Measurements from ENCODE around the gene CRIP3. TPM values are rescaled to one million over a fixed set of nuclear protein-coding genes. Genes with fewer than 3 reads are reported as not detected.
"Not testable (repeated sequence)": the region's sequence is repeated elsewhere in the genome, so short reads cannot be mapped to it uniquely, and the experiment has no call there.

The CRIP3 gene
- total RNA-seq: 4.5 TPM

DNA sequence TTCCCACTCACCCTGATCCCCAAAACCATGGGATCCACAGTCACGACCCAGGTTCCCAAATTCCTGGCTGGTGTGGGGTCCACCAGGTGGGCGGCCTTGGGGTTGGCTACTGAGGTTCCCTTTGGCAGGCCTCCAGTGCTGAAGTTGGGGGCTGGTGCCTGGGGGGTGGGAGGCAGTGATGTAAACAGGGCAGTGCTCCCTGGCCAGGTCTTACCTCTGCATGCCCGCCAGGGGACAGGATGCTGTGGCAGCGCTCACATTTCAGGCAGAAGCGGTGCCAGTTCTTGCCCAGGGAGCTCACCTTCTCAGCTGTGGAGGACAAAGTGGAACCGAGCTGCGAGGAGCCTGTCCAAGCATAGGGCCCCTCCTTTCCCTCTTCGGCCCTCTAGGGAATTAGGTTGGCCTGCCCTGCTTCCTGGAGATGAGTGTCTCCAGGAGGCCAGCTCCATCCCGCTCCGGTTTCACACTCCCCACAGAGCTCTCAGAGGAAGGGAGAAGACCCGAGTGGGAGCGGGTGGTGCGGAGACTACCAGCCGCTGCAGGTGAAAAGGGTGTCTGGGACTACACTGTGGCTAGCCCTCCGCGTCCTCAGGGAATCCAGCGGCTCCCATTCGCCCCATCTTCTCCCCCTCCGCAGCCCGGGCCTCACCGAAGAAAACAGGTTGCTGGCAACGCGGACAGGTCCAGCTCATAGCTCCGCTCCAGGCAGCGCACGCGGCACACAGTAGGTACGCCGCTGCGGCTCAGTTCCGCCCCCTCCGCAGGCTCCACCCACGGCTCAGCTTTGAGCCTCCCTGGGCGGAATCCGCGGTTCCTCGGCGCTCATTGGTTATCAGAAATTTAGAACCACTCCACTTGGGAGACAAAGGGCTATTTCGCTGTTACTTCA lies at the start of gene CRIP3:
Gene CRIP3 (minus strand): TSS at position 726 of the 889 bp plus-strand sequence. CDS start 34 bp downstream, at position 692.
- FAIRE-seq (no peak), DNase-seq (ENCODE audit: low spot score in 2 of 2) (no peak)

GRCh38 chr6:43355862-43356590 lies 47.4 kb upstream of the CRIP3 start:
- FAIRE-seq (no peak), DNase-seq (ENCODE audit: low spot score in 2 of 2) (no peak)

DNA sequence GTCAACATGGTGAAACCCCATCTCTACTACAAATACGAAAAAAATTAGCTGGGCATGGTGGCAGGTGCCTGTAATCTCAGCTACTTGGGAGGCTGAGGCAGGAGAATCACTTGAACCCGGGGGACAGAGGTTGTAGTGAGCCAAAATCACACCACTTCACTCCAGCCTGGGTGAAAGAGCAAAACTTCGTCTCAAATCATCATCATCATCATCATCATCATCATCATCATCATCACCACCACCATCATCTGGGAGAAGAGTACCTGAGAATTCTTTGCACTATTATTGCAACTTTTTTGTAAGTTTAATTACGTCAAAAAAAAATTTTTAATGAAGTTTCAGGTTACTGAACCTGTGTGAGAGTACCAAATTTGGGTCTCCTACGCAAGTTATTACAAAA lies 43.3 kb upstream of the CRIP3 start:
- DNase-seq (ENCODE audit: low spot score in 2 of 2); FAIRE-seq: not testable (repeated sequence)

GRCh38 chr6:43347444-43347843 lies 38.8 kb upstream of the CRIP3 start:
- DNase-seq (ENCODE audit: low spot score in 2 of 2): no peak
- FAIRE-seq: no peak

GRCh38 chr6:43347021-43347420 lies 38.4 kb upstream of the CRIP3 start:
- DNase-seq (ENCODE audit: low spot score in 2 of 2) (no peak), FAIRE-seq (no peak)

DNA sequence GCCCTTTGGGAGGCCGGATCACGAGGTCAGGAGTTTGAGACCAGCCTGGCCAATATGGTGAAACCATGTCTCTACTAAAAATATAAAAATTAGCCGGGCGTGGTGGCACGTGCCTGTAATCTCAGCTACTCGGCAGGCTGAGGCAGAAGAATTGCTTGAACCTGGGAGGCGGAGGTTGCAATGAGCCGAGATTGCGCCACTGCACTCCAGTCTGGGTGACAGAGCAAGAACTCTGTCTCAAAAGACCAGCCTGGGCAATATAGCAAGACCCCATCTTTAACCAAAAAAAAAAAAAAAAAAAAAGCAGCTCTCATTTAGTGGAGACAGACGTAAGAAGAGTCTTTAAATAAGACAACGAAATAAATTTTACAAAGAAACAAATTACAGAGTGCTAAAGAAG lies 37.6 kb upstream of the CRIP3 start:
- not testable (repeated sequence) for FAIRE-seq

GRCh38 chr6:43339168-43339567 lies 30.5 kb upstream of the CRIP3 start:
- FAIRE-seq (no peak), DNase-seq (ENCODE audit: low spot score in 2 of 2) (no peak)

More for the DNA sequence above, 37.6 kb upstream of the CRIP3 start:
- DNase-seq (ENCODE audit: low spot score in 2 of 2): not testable (repeated sequence)

DNA sequence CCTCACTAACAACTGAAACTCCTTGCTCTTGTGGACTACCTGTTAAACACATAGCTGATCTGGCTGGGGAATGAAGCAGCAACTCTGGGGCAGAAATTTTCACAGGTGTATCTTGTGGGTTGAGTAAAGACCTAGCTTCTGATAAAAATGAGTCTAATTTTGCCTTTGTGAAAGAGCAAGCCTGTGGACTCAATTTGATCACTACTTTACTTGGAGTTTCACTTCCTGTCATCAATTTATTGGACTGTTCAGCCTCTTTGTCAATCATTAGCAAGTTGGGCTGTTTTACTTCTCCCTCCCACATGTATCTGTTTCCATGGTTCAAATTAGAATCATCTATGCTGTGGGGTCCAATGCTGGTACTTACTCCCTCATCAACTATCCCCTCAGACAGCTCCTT lies 29.6 kb upstream of the CRIP3 start:
- DNase-seq (ENCODE audit: low spot score in 2 of 2): no peak
- no peak for FAIRE-seq

GRCh38 chr6:43336382-43336781 lies 27.8 kb upstream of the CRIP3 start:
- DNase-seq (ENCODE audit: low spot score in 2 of 2) (no peak), FAIRE-seq (no peak)

DNA sequence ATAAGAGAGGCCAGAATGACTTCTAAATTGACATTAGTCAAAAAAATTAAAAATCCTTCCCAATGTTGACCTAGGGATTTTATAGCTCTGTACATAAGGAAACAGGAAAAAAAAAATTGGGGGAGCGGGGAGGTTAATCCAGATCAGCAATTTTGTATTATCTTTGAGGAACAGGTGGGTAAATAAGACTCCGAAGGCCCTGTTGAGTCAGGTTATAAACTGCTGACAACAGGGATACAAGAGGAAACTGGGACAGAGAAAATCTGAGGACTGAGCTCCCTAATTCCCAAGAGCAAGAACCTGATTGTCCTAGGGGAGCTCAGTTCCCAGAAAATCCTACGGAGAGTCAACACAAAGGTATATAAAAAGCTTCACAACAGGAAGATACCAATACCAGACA lies 26.8 kb upstream of the CRIP3 start:
- no peak for DNase-seq (ENCODE audit: low spot score in 2 of 2)
- FAIRE-seq: no peak

- DNase-seq (ENCODE audit: low spot score in 2 of 2): peak in 1 of 2 donors; percentile 10
These were observed 26.0 kb upstream of the CRIP3 start for GRCh38 chr6:43334466-43335095.

GRCh38 chr6:43331891-43332290 lies 23.3 kb upstream of the CRIP3 start:
- FAIRE-seq (no peak), DNase-seq (ENCODE audit: low spot score in 2 of 2) (no peak)

More at GRCh38 chr6:43334466-43335095, 26.0 kb upstream of the CRIP3 start:
- no peak for FAIRE-seq

DNA sequence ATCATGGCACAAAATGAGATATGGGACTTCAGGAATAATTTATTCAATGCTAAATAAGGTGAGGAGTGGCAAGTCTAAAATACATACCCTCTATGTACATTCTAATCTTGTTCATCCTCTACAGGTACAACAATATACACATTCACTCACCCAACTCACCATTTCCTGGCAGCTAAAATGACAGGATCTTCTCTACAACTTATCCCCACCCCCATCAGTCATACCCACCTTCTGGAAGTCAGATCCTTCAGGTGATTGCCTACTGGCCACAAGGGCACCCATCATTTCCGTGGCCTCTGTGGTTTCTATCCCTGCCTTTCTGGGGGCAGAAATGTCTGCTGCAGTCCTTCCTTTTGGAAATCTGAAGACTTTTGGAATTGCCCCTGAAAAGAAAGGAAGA lies 22.8 kb upstream of the CRIP3 start:
- DNase-seq (ENCODE audit: low spot score in 2 of 2) (no peak), FAIRE-seq (no peak)

- FAIRE-seq (no peak), DNase-seq (ENCODE audit: low spot score in 2 of 2) (no peak)
These were observed 19.9 kb upstream of the CRIP3 start for GRCh38 chr6:43328528-43328927.

- FAIRE-seq: no peak
- no peak for DNase-seq (ENCODE audit: low spot score in 2 of 2)
These were observed 17.2 kb upstream of the CRIP3 start for GRCh38 chr6:43325876-43326275.

DNA sequence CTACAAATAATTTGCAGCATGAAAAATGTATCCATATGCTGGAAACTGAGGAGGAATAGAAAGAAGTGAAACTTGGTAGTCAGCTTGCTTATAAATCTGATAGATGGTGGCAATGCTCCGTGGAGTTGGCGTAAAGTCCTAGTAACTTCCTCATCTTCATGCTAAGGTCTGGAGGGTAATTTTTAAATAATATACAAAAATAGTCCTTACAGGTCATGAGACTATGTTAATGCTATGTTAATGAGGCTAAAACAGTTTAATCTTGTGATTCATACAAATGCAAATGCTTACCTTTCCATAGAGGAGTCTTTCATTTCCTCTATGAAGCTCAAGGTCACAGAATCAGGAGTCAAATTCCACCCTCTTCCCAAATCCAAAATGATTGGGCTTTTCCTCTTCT lies 9.4 kb upstream of the CRIP3 start:
- no peak for DNase-seq (ENCODE audit: low spot score in 2 of 2)
- no peak for FAIRE-seq

DNA sequence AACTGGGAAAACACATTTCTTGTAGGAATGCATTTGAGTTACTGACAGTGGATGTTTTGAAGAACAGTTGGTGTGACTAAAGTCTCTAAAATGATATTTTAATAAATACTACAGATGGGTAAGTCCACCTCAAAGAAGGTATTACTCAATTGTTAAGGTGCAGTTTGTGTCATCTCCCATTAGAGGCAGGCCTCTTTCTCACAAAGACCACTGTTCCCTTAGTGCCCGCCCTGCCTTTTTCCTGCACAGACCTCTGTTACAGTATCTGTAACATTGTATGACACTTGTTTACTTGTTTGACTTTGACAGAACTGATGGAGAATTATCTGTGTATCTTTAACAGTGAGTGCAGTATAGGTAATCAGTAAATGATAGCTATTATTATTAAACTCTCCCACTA lies 5.2 kb upstream of the CRIP3 start:
- DNase-seq (ENCODE audit: low spot score in 2 of 2) (no peak), FAIRE-seq (no peak)

- DNase-seq (ENCODE audit: low spot score in 2 of 2) (no peak), FAIRE-seq (no peak)
These were observed 3.0 kb upstream of the CRIP3 start for GRCh38 chr6:43311666-43312065.

GRCh38 chr6:43310624-43311023 lies 2.0 kb upstream of the CRIP3 start:
- no peak for DNase-seq (ENCODE audit: low spot score in 2 of 2)
- FAIRE-seq: no peak

- no peak for DNase-seq (ENCODE audit: low spot score in 2 of 2)
- no peak for FAIRE-seq
These were observed 1.5 kb upstream of the CRIP3 start for GRCh38 chr6:43310134-43310533.

DNA sequence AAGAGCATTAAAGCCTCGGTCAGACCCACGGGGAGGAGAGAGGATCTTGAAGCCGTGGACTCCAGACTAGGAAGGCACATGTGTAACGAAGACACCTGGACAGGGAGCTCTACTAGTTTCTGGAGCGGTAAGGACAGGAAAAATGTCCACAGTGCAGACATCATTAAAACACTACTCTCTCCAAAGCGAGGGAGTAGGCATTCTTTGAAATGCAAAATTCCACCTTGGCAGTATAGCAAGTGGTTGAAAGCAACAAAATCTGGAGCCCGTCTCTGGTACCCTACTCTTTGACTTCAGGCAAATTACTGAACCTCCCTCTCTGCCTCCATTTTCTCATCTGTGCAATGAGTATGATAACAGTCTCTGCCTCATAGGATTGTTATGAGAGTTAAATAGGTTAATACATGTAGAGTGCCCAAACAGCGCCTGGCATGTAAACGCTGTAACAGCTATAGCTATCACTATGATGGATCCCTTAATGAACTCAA lies 408 bp upstream of the CRIP3 start:
- no peak for DNase-seq (ENCODE audit: low spot score in 2 of 2)
- no peak for FAIRE-seq
